ENCODE results near the gene TOLLIP.
"Not testable (repeated sequence)": the region's sequence is repeated elsewhere in the genome, so short reads cannot be mapped to it uniquely, and the experiment has no call there.

The TOLLIP gene

GRCh38 chr11:1260023-1260501 is 49.4 kb downstream of the TOLLIP start:
- DNase-seq = no peak

DNA sequence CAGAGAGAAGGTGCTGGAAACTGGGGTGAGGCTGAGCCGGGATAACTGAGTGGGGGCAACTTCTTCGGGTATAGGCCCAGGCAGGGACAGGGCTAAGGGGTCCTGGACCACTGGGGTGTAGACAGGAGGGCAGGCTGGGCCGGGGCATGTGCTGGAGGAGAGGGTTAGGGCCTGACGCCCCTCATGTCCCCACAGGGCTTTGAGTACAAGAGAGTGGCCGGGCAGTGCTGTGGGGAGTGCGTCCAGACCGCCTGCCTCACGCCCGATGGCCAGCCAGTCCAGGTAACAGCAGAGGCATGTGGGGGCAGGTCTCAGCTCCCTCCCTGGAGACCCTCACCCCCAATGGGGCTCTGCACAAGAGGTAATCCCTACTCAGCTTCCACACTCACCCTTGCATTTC is 49.9 kb downstream of the TOLLIP start:
- DNase-seq = no peak

- no peak for DNase-seq
These were observed 50.4 kb downstream of the TOLLIP start for GRCh38 chr11:1259076-1259461.

GRCh38 chr11:1258401-1259075 is 50.9 kb downstream of the TOLLIP start:
- DNase-seq = no peak

- DNase-seq = no peak
These were observed 51.5 kb downstream of the TOLLIP start for GRCh38 chr11:1257916-1258315.

DNA sequence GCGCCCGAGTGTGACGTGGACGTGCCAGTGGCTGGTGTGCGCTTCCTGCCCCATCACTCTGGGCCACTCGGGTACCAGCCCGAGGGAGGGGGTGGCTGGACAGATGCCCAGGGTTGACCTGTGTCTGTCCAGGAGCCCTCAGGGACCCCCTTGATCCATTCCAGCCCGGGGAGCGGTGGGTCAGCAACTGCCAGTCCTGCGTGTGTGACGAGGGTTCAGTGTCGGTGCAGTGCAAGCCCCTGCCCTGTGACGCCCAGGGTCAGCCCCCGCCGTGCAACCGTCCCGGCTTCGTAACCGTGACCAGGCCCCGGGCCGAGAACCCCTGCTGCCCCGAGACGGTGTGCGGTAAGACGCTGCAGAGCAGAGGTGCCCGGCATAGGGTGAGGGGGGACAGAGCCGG is 52.1 kb downstream of the TOLLIP start:
- no peak for DNase-seq

- no peak for DNase-seq
These were observed 53.0 kb downstream of the TOLLIP start for GRCh38 chr11:1256257-1257045.

GRCh38 chr11:1255151-1255550 is 54.3 kb downstream of the TOLLIP start:
- DNase-seq = no peak

GRCh38 chr11:1254733-1255132 is 54.7 kb downstream of the TOLLIP start:
- DNase-seq = no peak

GRCh38 chr11:1254086-1254648 is 55.3 kb downstream of the TOLLIP start:
- no peak for DNase-seq

DNA sequence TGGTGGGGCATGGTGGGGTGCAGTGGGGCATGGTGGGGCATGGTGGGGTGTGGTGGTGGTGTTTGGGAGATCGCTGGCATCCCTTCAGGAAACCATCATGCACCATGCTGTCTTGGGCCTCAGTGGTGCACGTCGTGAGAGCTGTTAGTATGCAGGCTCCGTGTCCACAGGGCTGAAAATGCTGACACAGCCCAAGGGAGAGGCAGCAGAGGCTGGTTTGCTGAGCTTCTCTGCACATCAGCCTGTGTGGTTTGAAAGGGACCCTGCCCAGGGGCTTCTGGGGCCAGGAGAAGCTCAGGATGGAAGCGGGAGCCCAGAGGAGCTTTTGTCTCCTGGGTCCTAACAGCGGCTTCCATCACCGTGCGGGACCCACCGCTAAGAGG is 56.3 kb downstream of the TOLLIP start:
- no peak for DNase-seq

GRCh38 chr11:1252371-1253102 is 56.9 kb downstream of the TOLLIP start:
- DNase-seq = no peak

DNA sequence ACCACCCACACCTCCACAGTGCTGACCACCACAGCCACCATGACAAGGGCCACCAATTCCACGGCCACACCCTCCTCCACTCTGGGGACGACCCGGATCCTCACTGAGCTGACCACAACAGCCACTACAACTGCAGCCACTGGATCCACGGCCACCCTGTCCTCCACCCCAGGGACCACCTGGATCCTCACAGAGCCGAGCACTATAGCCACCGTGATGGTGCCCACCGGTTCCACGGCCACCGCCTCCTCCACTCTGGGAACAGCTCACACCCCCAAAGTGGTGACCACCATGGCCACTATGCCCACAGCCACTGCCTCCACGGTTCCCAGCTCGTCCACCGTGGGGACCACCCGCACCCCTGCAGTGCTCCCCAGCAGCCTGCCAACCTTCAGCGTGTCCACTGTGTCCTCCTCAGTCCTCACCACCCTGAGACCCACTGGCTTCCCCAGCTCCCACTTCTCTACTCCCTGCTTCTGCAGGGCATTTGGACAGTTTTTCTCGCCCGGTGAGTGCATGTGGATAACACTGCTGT is 58.1 kb downstream of the TOLLIP start:
- DNase-seq = no peak

DNA sequence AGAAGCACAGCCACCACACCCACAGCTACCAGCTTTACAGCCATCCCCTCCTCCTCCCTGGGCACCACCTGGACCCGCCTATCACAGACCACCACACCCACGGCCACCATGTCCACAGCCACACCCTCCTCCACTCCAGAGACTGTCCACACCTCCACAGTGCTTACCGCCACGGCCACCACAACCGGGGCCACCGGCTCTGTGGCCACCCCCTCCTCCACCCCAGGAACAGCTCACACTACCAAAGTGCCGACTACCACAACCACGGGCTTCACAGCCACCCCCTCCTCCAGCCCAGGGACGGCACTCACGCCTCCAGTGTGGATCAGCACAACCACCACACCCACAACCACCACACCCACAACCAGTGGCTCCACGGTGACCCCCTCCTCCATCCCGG is 59.0 kb downstream of the TOLLIP start:
- not testable (repeated sequence) for DNase-seq

DNA sequence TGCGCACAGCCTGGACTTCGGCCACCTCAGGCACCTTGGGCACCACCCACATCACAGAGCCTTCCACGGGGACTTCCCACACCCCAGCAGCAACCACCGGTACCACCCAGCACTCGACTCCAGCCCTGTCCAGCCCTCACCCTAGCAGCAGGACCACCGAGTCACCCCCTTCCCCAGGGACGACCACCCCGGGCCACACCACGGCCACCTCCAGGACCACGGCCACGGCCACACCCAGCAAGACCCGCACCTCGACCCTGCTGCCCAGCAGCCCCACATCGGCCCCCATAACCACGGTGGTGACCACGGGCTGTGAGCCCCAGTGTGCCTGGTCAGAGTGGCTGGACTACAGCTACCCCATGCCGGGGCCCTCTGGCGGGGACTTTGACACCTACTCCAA is 60.5 kb downstream of the TOLLIP start:
- not testable (repeated sequence) for DNase-seq

DNA sequence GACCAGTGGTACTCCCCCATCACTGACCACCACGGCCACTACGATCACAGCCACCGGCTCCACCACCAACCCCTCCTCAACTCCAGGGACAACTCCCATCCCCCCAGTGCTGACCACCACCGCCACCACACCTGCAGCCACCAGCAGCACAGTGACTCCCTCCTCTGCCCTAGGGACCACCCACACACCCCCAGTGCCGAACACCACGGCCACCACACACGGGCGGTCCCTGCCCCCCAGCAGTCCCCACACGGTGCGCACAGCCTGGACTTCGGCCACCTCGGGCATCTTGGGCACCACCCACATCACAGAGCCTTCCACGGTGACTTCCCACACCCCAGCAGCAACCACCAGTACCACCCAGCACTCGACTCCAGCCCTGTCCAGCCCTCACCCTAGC is 62.4 kb downstream of the TOLLIP start:
- not testable (repeated sequence) for DNase-seq

- not testable (repeated sequence) for DNase-seq
These were observed 63.1 kb downstream of the TOLLIP start for GRCh38 chr11:1246301-1246700.

DNA sequence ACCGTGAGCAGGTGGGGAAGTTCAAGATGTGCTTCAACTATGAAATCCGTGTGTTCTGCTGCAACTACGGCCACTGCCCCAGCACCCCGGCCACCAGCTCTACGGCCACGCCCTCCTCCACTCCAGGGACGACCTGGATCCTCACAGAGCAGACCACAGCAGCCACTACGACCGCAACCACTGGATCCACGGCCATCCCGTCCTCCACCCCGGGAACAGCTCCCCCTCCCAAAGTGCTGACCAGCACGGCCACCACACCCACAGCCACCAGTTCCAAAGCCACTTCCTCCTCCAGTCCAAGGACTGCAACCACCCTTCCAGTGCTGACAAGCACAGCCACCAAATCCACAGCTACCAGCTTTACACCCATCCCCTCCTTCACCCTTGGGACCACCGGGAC is 63.7 kb downstream of the TOLLIP start:
- DNase-seq = not testable (repeated sequence)

DNA sequence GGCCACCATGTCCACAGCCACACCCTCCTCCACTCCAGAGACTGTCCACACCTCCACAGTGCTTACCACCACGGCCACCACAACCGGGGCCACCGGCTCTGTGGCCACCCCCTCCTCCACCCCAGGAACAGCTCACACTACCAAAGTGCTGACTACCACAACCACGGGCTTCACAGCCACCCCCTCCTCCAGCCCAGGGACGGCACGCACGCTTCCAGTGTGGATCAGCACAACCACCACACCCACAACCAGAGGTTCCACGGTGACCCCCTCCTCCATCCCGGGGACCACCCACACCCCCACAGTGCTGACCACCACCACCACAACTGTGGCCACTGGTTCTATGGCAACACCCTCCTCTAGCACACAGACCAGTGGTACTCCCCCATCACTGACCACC is 64.9 kb downstream of the TOLLIP start:
- not testable (repeated sequence) for DNase-seq

DNA sequence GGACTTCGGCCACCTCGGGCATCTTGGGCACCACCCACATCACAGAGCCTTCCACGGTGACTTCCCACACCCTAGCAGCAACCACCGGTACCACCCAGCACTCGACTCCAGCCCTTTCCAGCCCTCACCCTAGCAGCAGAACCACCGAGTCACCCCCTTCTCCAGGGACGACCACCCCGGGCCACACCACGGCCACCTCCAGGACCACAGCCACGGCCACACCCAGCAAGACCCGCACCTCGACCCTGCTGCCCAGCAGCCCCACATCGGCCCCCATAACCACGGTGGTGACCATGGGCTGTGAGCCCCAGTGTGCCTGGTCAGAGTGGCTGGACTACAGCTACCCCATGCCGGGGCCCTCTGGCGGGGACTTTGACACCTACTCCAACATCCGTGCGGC is 65.9 kb downstream of the TOLLIP start:
- not testable (repeated sequence) for DNase-seq

DNA sequence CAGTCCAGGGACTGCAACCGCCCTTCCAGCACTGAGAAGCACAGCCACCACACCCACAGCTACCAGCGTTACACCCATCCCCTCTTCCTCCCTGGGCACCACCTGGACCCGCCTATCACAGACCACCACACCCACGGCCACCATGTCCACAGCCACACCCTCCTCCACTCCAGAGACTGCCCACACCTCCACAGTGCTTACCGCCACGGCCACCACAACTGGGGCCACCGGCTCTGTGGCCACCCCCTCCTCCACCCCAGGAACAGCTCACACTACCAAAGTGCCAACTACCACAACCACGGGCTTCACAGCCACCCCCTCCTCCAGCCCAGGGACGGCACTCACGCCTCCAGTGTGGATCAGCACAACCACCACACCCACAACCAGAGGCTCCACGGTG is 66.7 kb downstream of the TOLLIP start:
- DNase-seq = not testable (repeated sequence)

- no peak for DNase-seq
These were observed 67.1 kb downstream of the TOLLIP start for GRCh38 chr11:1242289-1242688.

GRCh38 chr11:1241706-1242105 is 67.7 kb downstream of the TOLLIP start:
- DNase-seq = no peak
